WTC11 (cell line): Measurements from ENCODE around the gene BACH2.

Experiments used
- ESRRA ChIP-seq: sonication (generic); formaldehyde crosslinking; IDR thresholded peaks from 2 replicates; pipeline ENCODE4 v1.8.1; 2022; ENCODE audit warnings: mild to moderate bottlenecking, missing genetic modification reagents, borderline replicate concordance
- NR3C1 ChIP-seq: sonication (generic); formaldehyde crosslinking; conservative IDR thresholded peaks from 2 replicates; pipeline ENCODE4 v1.8.1; 2023; ENCODE audit warnings: low read depth, mild to moderate bottlenecking, missing genetic modification reagents
- PRDM15 ChIP-seq: sonication (generic); formaldehyde crosslinking; IDR thresholded peaks from 2 replicates; pipeline ENCODE4 v1.8.0; 2022; ENCODE audit warnings: missing genetic modification reagents
- USF1 ChIP-seq: sonication (generic); formaldehyde crosslinking; IDR thresholded peaks from 2 replicates; pipeline ENCODE4 v1.8.0; 2022; ENCODE audit warnings: mild to moderate bottlenecking, missing genetic modification reagents
- TF ChIP-seq, protein P1 (sequence below): fragments of 200-600 bp; IDR thresholded peaks from 2 replicates; pipeline ENCODE4 v1.8.0; 2022; ENCODE audit warnings: antibody characterized with exemption
- TF ChIP-seq, protein P2 (sequence below): sonication (generic); formaldehyde crosslinking; IDR thresholded peaks from 2 replicates; pipeline ENCODE4 v1.8.1; 2023; ENCODE audit warnings: mild to moderate bottlenecking, moderate library complexity, missing genetic modification reagents
- TF ChIP-seq, protein P3 (sequence below): sonication (generic); formaldehyde crosslinking; IDR thresholded peaks from 2 replicates; pipeline ENCODE4 v1.8.0; 2022; ENCODE audit warnings: mild to moderate bottlenecking, missing genetic modification reagents
- TF ChIP-seq, protein P4 (sequence below): sonication (generic); formaldehyde crosslinking; IDR thresholded peaks from 2 replicates; pipeline ENCODE4 v1.8.0; 2022; ENCODE audit warnings: mild to moderate bottlenecking, missing genetic modification reagents

DNA sequence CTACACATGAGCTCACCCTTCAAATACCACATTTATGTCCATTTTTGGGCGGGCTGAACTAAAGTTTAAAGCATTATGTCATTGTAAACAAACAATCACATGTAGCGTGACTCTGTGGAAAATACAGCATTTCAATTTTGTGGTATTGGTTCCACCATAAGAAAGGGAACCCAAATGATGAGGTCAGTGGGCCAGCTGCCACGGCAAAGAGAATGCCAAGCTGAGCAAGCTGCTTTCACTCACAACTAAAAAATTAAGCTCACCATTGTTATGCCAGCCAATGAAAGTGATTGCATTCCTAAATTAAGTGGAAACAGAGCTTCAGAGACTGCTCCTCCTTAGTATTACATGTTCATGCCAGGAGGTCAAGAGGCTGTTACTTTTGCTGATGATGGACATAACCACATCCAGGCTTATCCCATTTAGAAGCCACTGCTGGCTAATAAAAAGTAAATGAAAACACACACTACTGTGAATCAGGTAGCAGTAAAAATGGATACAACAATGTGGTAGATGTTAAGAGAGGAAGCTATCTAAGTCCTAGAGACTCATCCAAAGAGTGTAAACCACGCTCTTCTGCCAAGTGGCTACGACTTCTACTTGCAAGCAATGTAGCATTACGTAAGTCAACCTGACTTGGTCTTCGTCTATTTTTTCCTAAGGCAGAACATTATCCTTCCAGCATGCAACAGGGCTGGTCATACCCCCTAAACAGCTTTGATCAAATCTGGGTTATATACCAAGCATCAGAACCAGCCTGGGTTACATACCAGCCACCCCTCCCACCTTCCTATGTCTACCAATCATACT, 164.8 kb downstream of the BACH2 start:
- TF ChIP-seq, protein P1, sequence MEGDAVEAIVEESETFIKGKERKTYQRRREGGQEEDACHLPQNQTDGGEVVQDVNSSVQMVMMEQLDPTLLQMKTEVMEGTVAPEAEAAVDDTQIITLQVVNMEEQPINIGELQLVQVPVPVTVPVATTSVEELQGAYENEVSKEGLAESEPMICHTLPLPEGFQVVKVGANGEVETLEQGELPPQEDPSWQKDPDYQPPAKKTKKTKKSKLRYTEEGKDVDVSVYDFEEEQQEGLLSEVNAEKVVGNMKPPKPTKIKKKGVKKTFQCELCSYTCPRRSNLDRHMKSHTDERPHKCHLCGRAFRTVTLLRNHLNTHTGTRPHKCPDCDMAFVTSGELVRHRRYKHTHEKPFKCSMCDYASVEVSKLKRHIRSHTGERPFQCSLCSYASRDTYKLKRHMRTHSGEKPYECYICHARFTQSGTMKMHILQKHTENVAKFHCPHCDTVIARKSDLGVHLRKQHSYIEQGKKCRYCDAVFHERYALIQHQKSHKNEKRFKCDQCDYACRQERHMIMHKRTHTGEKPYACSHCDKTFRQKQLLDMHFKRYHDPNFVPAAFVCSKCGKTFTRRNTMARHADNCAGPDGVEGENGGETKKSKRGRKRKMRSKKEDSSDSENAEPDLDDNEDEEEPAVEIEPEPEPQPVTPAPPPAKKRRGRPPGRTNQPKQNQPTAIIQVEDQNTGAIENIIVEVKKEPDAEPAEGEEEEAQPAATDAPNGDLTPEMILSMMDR = no peak
- TF ChIP-seq, protein P2, sequence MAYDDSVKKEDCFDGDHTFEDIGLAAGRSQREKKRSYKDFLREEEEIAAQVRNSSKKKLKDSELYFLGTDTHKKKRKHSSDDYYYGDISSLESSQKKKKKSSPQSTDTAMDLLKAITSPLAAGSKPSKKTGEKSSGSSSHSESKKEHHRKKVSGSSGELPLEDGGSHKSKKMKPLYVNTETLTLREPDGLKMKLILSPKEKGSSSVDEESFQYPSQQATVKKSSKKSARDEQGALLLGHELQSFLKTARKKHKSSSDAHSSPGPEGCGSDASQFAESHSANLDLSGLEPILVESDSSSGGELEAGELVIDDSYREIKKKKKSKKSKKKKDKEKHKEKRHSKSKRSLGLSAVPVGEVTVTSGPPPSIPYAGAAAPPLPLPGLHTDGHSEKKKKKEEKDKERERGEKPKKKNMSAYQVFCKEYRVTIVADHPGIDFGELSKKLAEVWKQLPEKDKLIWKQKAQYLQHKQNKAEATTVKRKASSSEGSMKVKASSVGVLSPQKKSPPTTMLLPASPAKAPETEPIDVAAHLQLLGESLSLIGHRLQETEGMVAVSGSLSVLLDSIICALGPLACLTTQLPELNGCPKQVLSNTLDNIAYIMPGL (CRISPR knock-in tag) = no peak
- no peak for TF ChIP-seq NR3C1 (CRISPR knock-in tag)
- no peak for TF ChIP-seq USF1 (CRISPR knock-in tag)
- TF ChIP-seq, protein P3, sequence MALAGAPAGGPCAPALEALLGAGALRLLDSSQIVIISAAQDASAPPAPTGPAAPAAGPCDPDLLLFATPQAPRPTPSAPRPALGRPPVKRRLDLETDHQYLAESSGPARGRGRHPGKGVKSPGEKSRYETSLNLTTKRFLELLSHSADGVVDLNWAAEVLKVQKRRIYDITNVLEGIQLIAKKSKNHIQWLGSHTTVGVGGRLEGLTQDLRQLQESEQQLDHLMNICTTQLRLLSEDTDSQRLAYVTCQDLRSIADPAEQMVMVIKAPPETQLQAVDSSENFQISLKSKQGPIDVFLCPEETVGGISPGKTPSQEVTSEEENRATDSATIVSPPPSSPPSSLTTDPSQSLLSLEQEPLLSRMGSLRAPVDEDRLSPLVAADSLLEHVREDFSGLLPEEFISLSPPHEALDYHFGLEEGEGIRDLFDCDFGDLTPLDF (CRISPR knock-in tag) = no peak
- no peak for TF ChIP-seq PRDM15
- TF ChIP-seq ESRRA = no peak
- TF ChIP-seq, protein P4, sequence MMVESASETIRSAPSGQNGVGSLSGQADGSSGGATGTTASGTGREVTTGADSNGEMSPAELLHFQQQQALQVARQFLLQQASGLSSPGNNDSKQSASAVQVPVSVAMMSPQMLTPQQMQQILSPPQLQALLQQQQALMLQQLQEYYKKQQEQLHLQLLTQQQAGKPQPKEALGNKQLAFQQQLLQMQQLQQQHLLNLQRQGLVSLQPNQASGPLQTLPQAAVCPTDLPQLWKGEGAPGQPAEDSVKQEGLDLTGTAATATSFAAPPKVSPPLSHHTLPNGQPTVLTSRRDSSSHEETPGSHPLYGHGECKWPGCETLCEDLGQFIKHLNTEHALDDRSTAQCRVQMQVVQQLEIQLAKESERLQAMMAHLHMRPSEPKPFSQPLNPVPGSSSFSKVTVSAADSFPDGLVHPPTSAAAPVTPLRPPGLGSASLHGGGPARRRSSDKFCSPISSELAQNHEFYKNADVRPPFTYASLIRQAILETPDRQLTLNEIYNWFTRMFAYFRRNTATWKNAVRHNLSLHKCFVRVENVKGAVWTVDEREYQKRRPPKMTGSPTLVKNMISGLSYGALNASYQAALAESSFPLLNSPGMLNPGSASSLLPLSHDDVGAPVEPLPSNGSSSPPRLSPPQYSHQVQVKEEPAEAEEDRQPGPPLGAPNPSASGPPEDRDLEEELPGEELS (CRISPR knock-in tag) = no peak
